Measurements from ENCODE around the gene SUPT5H. TPM values are rescaled to one million over a fixed set of nuclear protein-coding genes. Genes with fewer than 3 reads are reported as not detected.
"Not testable (repeated sequence)": the region's sequence is repeated elsewhere in the genome, so short reads cannot be mapped to it uniquely, and the experiment has no call there.

SUPT5H gene
- total RNA-seq, 1 experiment from 2014 or later, result 79.0 TPM

DNA sequence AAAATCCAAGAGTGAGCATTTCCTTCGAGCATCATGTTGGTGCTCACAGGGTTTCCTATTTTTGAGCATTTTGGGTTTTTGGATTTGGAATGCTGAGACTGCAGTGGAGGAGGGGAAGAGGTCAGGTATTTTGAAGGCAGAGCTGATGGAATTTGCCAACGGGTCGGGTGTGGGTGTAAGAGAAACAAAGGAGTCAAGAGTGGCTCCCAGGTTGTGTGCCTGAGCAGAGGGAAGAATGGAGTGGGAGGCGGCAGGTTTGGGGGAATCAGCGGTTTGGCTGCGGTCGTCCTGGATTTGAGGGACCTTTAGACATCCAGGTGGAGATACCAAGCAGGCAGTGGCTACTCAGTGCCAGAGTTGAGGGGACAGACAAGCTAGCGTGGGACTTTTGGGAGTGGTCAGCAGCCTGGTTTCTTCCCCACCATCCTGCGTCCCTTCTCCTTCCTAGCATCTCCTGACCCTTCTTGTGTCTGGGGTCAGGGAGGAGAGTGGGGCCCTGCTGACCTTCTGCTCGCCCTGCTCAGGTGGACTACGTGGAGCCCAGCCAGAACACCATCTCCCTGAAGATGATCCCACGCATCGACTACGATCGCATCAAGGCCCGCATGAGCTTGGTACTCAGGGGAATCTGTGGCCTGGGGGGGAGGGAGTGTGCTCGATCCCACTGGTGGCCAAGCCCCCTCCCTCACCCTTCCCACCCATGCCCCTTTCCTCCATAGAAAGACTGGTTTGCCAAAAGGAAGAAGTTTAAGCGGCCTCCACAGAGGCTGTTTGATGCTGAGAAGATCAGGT is 20.8 kb downstream of the SUPT5H start:
- no peak for DNase-seq (ENCODE audit: low read depth)

DNA sequence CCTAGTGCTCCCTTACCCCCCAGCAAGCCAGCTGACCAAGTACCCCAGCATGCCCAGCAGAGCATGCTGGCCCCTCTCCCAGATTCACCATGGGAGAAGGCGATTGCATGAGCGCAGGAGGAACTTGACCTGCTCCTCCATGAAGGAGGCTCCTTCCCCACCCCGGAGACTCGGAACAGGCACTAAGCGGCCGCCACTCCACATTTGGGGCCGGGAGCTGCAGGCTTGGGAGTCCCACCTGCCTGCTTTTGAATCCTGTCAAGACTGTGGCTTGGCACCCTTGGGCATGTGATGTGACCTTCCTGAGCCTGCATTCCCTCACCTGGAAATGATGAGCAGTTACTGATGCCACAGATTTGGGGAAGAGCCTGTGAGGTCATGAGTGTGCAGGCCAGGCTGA is 22.6 kb downstream of the SUPT5H start:
- DNase-seq (ENCODE audit: low read depth), result no peak

DNA sequence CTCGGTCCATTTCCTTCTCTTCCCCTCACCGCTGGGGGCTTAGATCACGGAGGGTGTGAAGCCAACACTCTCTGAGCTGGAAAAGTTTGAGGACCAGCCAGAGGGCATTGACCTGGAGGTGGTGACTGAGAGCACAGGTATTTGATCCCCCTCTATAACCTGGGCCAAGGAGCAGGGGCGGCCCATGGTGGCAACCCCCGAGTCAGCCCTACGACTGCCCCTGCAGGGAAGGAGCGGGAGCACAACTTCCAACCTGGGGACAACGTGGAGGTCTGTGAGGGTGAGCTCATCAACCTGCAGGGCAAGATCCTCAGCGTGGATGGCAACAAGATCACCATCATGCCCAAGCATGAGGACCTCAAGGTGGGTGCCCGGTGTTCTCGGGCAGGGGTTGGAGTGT is 23.7 kb downstream of the SUPT5H start:
- no peak for DNase-seq (ENCODE audit: low read depth)

DNA sequence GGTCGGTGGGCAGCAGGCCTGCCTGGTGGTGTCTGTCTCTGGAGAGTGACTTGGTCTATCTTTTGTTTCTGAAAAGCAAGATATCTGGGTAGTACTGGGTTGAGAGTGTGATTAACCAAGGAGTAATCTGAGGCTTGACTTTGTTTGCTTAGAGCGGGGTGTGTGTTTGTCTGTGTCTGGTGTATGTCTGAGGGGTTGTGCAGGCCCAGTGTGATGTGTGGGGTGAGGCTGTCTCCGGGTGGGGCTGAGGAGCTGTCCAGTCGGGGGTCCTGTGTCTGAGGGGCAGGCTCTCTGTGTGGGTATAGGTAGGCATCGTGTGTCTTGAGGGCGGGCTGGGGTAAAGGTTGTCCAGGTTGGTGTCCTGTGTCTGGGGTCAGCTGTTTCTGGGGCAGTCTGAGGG is 24.2 kb downstream of the SUPT5H start:
- no peak for DNase-seq (ENCODE audit: low read depth)

DNA sequence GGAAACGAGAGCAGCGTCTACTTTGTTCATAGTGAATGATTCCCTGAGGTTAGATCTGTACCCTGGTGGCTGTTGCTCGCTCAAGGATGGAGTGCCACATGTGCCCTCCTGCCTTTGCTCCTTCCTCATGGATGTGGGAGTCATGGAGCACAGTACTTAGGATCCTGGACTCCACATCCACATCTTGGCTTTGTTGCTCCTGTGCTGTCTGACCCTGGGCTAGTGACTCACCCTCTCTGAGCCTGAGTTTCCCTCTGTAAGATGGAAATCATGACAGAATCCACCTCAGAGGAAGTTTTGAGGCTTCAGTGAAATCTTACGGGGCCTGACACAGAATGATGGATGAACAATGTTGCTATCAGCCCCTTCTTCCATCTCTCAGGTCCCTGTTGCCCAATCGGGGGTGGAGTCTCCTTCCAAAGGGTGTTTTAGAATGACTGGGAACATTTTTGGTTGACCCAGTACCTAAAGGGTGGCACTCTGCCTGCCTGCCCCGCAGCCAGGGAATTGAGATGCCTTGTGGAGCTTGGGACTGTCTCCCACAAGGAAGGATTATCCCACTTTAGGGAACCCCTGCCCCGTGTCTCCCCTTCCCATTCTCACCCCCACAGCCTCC is 25.4 kb downstream of the SUPT5H start:
- no peak for DNase-seq (ENCODE audit: low read depth)

DNA sequence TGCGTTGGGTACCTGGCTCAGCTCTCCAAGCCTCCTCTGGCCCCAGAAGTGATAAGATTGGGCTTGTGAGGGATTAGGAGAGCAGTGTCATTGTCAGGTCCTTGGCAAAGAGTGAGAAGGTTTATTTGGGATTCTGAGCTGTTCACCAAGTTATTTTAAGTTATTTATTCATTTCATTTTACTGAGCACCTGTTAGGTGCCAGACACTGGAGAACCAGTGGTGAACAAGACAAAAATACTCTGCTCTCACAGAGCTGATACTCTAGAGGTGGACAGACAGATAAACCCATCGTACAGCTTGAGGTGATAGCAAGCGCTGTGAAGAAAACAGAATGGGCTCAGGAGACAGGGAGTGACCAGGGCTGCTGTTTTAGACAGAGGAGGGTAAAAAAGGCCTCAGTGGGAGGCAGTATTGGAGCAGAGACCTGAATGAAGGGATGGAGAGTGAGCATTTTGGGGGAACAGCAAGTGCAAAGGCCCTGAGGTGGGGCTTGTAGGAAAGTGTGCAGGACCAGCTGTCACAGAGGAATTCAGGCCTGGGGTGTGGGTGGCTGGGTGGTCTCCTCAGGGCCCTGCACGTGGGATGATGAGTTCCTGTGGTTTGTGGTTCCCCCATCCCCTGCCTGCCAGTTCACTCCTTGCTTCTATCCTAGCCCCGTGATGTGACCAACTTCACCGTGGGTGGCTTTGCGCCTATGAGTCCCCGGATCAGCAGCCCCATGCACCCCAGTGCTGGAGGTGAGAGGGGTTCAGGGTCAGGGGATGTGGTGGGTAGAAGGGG is 26.6 kb downstream of the SUPT5H start:
- no peak for DNase-seq (ENCODE audit: low read depth)

DNA sequence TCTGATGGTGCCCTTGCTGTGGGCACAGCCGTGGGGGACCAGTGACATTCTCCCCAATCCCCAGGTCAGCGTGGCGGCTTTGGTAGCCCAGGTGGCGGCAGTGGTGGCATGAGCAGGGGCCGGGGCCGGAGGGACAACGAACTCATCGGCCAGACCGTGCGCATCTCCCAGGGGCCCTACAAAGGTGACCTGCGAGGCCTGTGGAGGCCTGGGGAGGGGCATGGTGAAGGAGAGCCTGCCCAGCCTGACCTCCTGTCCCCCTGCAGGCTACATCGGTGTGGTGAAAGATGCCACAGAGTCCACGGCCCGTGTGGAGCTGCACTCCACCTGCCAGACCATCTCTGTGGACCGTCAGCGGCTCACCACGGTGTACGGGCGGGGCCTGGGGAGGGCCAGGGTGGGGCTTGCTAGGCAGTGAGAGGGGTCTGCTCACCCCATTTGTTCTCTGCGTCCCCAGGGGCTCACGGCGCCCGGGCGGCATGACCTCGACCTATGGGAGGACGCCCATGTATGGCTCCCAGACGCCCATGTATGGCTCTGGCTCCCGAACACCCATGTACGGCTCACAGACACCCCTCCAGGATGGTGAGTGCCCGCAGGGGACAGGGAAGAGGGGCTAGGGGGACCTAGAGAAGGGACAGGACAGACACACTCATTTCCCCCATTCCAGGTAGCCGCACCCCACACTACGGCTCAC is 27.5 kb downstream of the SUPT5H start:
- DNase-seq (ENCODE audit: low read depth), result no peak

DNA sequence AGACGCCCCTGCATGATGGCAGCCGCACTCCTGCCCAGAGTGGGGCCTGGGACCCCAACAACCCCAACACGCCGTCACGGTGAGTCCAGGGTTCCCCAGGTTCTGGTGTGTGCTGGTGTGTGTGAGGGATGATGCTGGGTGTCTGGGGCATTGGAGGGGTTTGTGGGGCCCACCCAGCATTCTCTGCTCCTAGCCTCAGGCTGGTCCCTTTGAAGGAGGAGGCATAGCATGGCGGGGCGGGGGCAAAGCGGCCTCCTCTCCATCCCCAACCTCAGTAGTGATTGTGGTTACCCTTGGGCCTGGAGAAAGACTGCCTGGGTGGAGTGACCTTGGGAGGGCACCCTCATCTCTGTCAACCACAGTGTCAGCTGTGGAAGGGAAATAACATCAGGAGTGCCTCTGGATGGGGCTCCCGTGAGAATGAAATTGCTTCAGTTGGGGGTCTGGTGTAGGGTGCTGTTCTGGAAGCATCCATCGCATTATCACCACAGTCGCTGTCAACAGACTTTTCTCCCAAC is 28.1 kb downstream of the SUPT5H start:
- DNase-seq (ENCODE audit: low read depth), result no peak

DNA sequence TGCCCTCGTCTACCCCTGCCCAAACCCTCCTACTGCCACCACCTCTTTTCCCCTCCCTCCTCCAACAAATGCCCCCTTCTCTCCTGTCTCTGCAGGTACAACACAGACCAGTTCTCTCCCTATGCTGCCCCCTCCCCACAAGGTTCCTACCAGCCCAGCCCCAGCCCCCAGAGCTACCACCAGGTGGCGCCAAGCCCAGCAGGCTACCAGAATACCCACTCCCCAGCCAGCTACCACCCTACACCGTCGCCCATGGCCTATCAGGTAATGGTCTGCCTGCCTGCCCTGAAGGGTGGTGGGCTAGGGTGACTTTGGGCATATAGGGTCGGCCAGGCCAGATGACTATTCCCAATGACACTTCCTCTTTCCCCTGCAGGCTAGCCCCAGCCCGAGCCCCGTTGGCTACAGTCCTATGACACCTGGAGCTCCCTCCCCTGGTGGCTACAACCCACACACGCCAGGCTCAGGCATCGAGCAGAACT is 28.8 kb downstream of the SUPT5H start:
- DNase-seq (ENCODE audit: low read depth), result no peak

DNA sequence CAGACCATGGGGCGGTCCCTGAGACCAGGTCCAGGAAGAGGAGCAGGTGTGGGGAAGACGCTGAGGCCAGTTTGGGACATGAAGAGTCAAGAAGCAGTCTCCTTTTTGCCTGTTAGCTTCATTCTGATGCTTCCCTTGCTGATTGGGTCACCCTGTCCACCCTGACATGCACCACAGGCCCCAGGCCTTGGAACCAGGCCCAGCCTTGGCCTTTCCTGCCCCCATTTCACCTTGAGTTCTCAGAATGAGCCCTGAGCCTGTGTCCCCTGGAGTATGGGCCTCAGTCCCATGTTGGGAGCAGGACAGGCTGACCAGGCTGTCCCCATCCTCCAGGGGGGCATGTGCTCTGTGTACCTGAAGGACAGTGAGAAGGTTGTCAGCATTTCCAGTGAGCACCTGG is 30.4 kb downstream of the SUPT5H start:
- DNase-seq (ENCODE audit: low read depth), result no peak

DNA sequence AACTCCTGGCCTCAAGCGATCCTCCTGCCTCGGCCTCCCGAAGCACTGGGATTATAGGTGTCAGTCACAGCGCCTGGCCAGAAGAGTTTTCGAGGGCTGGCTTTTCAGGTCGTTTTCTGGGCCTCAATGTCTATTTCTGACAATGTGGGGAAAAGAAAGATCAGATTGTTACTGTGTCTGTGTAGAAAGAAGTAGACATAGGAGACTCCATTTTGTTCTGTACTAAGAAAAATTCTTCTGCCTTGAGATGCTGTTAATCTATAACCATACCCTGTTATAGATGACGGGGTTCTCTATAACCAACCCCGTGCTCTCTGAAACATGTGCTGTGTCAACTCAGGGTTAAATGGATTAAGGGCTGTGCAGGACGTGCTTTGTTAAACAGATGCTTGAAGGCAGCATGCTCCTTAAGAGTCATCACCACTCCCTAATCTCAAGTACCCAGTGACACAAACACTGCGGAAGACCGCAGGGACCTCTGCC is 34.0 kb downstream of the SUPT5H start:
- DNase-seq (ENCODE audit: low read depth), result not testable (repeated sequence)

DNA sequence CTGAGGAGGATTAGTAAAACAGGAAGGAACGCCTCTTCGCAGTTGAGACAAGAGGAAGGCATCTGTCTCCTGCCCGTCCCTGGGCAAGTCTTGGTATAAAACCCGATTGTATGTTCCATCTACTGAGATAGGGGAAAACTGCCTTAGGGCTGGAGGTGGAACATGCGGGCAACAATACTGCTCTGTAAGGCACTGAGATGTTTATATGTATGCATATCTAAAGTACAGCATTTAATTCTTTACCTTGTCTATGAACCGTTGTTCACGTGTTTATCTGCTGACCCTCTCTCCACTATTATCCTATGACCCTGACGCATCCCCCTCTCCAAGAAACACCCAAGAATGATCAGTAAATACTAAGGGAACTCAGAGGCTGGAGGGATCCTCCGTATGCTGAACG is 34.5 kb downstream of the SUPT5H start:
- no peak for DNase-seq (ENCODE audit: low read depth)

DNA sequence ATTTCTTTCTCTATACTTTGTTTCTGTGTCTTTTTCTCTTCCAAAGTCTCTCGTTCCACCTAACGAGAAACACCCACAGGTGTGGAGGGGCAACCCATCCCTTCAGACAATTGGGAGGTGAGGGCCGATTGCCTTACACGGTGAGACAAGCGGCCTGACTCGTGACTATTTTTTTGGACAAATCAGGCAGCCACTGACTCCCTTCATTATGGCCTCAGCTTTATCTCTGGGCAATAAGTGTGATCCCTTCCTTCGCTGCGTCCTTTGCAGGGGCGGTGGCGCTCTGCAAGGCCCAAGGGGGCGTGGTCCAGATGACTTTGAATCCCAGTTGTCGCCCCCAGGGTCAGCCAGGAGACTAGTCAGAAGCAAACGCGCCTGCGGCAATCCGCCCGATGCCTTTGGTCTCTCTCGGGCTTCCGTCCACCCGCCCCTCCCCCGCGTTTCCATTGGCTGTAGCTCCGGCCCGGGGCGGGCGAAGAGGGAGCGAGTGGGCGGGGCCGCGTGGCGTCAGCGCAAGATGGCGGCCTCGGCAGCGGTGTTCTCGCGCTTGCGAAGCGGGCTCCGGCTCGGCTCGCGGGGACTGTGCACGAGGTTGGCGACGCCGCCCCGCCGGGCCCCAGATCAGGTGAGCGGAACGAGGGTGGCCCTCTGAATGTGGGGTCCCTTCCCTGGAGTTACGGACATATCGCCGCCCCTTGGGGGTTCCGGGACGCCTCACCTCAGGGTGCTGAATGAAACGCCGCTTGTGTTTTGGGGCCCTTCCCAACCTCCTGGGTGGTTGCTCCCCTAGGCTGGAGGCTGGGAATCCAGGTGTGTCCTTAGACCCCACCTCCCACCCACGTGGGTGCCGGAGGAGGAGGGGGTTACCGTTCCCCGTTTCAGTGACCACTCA is 35.2 kb downstream of the SUPT5H start, which contains the start of gene TIMM50:
TSS of gene TIMM50 (plus strand) at position 502 of the 892 bp plus-strand sequence. CDS start at position 518, 16 bp downstream.
- peak; percentile 91 for DNase-seq (ENCODE audit: low read depth)

DNA sequence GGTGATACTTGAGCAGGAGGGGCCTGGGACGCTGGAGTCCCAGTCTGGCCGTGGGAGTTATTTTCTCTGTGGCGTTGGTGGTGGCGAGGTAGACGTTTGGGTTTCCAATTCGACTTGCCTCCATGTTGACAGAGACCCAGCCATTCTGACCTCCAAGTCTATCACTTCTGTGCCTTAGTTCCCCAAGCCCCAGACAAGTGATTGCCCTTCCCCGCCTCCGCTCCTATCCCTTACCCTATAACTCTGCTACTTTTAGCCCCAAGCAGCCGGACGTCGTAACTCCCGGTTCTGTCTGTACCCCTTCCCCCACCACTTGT is 35.8 kb downstream of the SUPT5H start:
- peak; percentile 6 for DNase-seq (ENCODE audit: low read depth)

DNA sequence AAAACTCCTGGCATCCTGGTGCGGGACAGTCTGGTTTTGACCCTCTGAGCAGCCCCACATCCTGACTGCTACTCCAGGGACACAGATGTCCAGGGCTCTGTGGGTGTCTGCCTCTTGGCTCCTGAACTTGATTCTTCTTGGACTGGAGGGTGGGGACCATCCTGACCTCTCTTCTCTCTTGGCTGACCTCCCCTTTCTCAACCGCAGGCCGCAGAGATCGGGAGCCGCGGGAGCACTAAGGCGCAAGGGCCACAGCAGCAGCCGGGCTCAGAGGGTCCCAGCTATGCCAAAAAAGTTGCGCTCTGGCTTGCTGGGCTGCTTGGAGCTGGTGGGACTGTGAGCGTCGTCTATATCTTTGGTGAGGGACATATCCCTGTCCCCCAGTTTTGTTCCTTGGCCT is 36.3 kb downstream of the SUPT5H start:
- no peak for DNase-seq (ENCODE audit: low read depth)

DNA sequence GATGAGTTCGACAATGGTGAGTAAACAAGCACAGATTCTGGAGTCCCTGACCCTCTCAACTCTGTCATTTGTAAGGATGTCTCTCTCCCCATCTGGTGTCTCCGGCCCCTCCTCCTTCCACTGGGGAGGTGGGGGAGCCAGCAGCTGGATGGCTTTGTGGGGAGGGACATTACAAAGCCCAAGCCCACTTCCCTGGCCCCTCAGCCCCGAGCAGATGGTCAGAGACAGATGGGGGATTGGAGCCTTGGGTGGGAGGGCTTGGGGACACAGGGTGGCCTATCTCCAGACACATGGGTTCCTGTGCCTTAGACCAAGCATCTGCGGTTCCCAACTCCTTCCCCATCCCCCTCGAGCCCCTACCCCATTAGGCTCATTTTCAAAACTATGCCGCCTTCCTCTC is 37.8 kb downstream of the SUPT5H start:
- DNase-seq (ENCODE audit: low read depth), result no peak

DNA sequence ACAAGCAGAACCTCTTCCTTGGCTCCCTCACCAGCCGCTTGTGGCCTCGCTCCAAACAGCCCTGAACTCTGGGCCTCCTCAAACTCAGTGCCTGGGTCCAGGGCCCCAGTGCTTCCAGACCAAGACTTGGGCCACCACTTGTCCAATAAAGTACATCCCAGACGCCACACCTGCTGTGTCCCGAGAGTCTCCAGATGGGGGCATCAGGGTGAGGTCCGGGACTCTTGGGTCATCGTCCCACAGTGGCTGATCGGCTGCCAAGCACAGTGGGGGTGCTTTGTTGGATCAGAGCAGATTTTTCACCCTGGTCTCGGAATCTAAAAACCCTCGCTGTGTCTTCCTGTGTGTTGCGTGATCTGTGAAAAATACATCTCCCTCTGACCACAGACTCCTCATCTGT is 44.4 kb downstream of the SUPT5H start:
- no peak for DNase-seq (ENCODE audit: low read depth)

DNA sequence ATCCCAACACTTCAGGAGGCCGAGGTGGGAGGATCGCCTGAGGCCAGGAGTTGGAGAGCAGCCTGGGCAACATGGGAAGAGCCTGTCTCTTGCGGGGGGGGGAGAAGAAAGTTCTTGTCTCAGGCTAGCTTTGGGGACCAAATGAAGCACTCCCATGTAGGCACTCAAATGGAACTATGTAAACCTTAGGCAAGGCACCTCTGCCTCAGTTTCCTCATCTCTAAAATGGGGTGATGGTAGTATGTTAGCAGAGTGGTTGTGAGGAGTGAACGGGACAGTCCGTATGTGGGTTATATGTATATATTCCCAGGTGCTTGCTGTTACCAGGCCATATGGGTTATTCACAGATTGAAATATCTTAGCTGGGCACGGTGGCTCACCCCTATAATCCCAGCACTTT is 46.8 kb downstream of the SUPT5H start:
- DNase-seq (ENCODE audit: low read depth), result no peak

DNA sequence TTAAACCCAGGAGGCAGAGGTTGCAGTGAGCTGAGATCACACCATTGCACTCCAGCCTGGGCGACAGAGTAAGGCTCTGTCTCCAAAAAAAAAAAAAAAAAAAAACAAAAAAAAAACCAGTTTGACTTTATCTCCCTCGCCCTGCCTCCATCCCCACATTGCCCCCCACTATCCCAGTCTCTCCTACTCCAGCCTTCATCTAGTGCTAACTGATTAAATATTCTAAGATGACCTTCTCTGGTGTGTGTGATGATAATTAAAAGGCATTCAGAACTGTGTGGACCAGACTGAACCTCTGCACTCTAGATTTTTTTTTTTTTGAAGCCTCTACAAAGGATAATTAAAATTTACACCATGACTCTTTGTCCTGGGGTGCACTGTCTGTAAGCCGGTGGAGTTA is 47.4 kb downstream of the SUPT5H start:
- DNase-seq (ENCODE audit: low read depth), result no peak

DNA sequence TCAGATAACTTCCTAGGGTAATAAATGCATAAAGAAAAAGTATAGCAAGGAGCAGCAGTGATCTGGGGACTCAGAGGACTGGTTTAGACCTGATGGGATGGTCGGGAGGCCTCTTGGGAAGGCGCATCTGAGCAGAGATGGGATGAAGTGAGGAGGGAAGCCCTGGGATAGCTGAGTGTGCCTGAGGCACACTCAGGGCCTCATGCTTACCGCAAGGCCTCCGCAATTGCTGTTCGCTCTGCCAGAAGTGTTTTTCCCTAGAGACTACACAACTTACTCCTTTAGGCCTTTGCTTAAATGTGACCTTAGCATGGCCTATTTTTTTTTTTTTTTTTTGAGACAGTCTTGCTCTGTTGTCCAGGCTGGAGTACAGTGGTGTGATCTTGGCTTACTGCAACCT is 49.3 kb downstream of the SUPT5H start:
- no peak for DNase-seq (ENCODE audit: low read depth)

All from LHCN-M2 (cell line).